MM.1S (cell line): ENCODE measurements around the gene TEX10.

Experiments
- CTCF ChIP-seq: fragments of 300-600 bp; sonication (generic); IDR thresholded peaks from 2 replicates; pipeline ENCODE4 v1.5.1; 2016; ENCODE audit warnings: antibody characterized with exemption, low read length, mixed read lengths
- EZH2 ChIP-seq: fragments of 300-600 bp; sonication (generic); optimal IDR thresholded peaks from 2 replicates; pipeline ENCODE3; 2017; ENCODE audit warnings: low read depth, mild to moderate bottlenecking, antibody characterized with exemption, low read length, mixed read lengths
- EZH2phosphoT487 ChIP-seq: fragments of 300-600 bp; sonication (generic); IDR thresholded peaks from 2 replicates; pipeline ENCODE4 v1.6.1; 2018; ENCODE audit warnings: antibody characterized with exemption, low read length

DNA sequence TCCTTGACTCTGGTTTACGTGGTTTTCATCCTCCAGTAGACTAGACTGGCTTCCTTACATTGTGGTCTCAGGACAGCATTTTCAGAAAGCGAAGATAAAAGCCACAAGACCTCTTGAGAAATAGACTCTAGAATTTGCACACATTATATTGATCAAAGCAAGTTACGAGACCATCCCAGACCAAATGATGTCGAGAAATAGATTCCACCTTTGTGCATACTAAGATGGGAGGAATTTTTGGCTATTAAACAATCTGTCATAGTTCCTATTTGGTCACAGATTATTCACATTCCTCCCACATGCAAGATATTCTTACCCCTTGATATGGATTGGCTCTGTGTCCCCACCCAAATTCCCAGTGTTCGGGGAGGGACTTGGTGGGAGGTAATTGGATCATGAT lies 65.6 kb downstream of the TEX10 start:
- TF ChIP-seq EZH2 (no peak), CTCF (no peak), EZH2phosphoT487 (no peak)
